Upper lobe of left lung (tissue), 6 donors: ENCODE results near the gene RAB40B. TPM values are rescaled to one million over a fixed set of nuclear protein-coding genes. Genes with fewer than 3 reads are reported as not detected.

Experiments used
- ATAC-seq, 2 donors: fragments of 200-7000 bp; cut with Tn5 transposase; one replicate each; pipeline ENCODE4 v1.9.1; 2022; ENCODE audit warnings: mild to moderate bottlenecking in 2 of 2, moderate library complexity in 2 of 2; ENCODE audit not compliant: low FRiP score in 2 of 2
- DNase-seq, 2 donors: peaks; one replicate each; pipeline ENCODE4 v3.0.0-alpha.2; 2019 to 2020
- H3K27ac ChIP-seq, 4 donors: fragments of 200-600 bp; sonication (generic); one replicate each; pipeline ENCODE4 v1.5.1; 2016 to 2019
- H3K27me3 ChIP-seq, 4 donors: fragments of 200-600 bp; sonication (generic); one replicate each; pipeline ENCODE4 v1.5.1; 2017 to 2019
- H3K36me3 ChIP-seq, 4 donors: fragments of 200-600 bp; sonication (generic); one replicate each; pipeline ENCODE4 v1.5.1; 2016 to 2019
- H3K4me1 ChIP-seq, 4 donors: fragments of 200-600 bp; sonication (generic); one replicate each; pipeline ENCODE4 v1.5.1; 2018 to 2019
- H3K4me3 ChIP-seq, 4 donors: fragments of 200-600 bp; sonication (generic); one replicate each; pipeline ENCODE4 v1.5.1; 2017 to 2019; ENCODE audit warnings: mild to moderate bottlenecking in 2 of 4, moderate library complexity in 1 of 4
- H3K9me3 ChIP-seq, 4 donors: fragments of 200-600 bp; sonication (generic); one replicate each; pipeline ENCODE4 v1.5.1; 2018 to 2019
- CTCF ChIP-seq, 6 experiments: fragments of 450-650 bp in 4 of 6; fragments of 200-600 bp in 2 of 6; sonication (generic) in 2 of 6; IDR thresholded peaks; one replicate each; pipeline ENCODE4 v1.5.1; 2016 to 2019; ENCODE audit warnings: antibody characterized with exemption in 6 of 6
- EP300 ChIP-seq, 4 donors: sonication (generic); formaldehyde crosslinking; IDR thresholded peaks; one replicate each; pipeline ENCODE4 v1.5.1; 2017; ENCODE audit warnings: antibody characterized with exemption in 4 of 4, control low read depth in 2 of 4
- POLR2A ChIP-seq, 4 donors: fragments of 450-650 bp; IDR thresholded peaks; one replicate each; pipeline ENCODE4 v1.5.1; 2016 to 2017; ENCODE audit warnings: antibody characterized with exemption in 4 of 4, mild to moderate bottlenecking in 2 of 4
- POLR2AphosphoS5 ChIP-seq, 2 donors: sonication (generic); formaldehyde crosslinking; IDR thresholded peaks; one replicate each; pipeline ENCODE4 v1.5.1; 2017; ENCODE audit warnings: antibody characterized with exemption in 2 of 2
- WGBS, 2 donors: methylation state at CpG; one replicate each; pipeline ENCODE4 v1.1.5; 2017 to 2018; 5-methylcytosine and 5-hydroxymethylcytosine counted together
- total RNA-seq, 6 donors: library from RNA; depleted of rRNA in 4 of 6; stranded (reverse); fragments of >200 nt in 4 of 6; gene quantifications; one replicate each; pipeline versions ENCODE4 v1.1.0 to v1.2.1, GENCODE V29; 2016 to 2021
- donor health status: DM: no; HTN: no; CAD: no; lungs with moderate emphysema.
- donor health status: DM: no; HTN: yes; CAD: no; lungs with severe emphysema.

The RAB40B gene
- total RNA-seq, 6 donors from 2014 or later, result 7.8 to 23.7 (median 11.4) TPM

- Histone ChIP-seq H3K4me3 (no peak overlapping the region), H3K36me3 (no peaks in the 10 kb centered on the region), H3K27ac (no peak overlapping the region), H3K4me1 (no peaks in the 10 kb centered on the region), H3K9me3 (peaks cover 0 to 5% (median 0%) of the 10 kb centered on the region in 4 donors), H3K27me3 (no peaks in the 10 kb centered on the region)
- TF ChIP-seq EP300 (IDR thresholded peaks at IDR 0.05) (no peak), POLR2A (IDR thresholded peaks at IDR 0.05) (no peak), POLR2AphosphoS5 (IDR thresholded peaks at IDR 0.05) (no peak), CTCF (IDR thresholded peaks at IDR 0.05) (no peak)
- DNase-seq (no peak), ATAC-seq (no peak)
- 86 to 92% methylated on average over 1 of the region's 1 CpG for WGBS, 2 donors
Measured at GRCh38 chr17:82683534-82683933, 15.0 kb downstream of the RAB40B start.

- no peak for ATAC-seq
- Histone ChIP-seq H3K27me3 (no peaks in the 10 kb centered on the region), H3K36me3 (no peaks in the 10 kb centered on the region), H3K27ac (no peak overlapping the region), H3K4me1 (no peaks in the 10 kb centered on the region), H3K4me3 (no peak overlapping the region), H3K9me3 (peaks cover 0 to 5% (median 0%) of the 10 kb centered on the region in 4 donors)
- DNase-seq, result no peak
- WGBS, 2 donors, result 98% methylated on average over 3 of the region's 3 CpGs
- no peak for TF ChIP-seq POLR2AphosphoS5 (IDR thresholded peaks at IDR 0.05)
- no peak for TF ChIP-seq POLR2A (IDR thresholded peaks at IDR 0.05)
- TF ChIP-seq CTCF (IDR thresholded peaks at IDR 0.05), result no peak
- no peak for TF ChIP-seq EP300 (IDR thresholded peaks at IDR 0.05)
Measured at GRCh38 chr17:82681547-82681946, 17.0 kb downstream of the RAB40B start.

- no peak overlapping the region for H3K4me3 ChIP-seq
- no peaks in the 10 kb centered on the region for H3K4me1 ChIP-seq
- TF ChIP-seq EP300 (IDR thresholded peaks at IDR 0.05) (no peak), POLR2A (IDR thresholded peaks at IDR 0.05) (no peak)
- H3K9me3 ChIP-seq, result peaks cover 0 to 5% (median 0%) of the 10 kb centered on the region in 4 donors
- no peaks in the 10 kb centered on the region for H3K36me3 ChIP-seq
- WGBS, 2 donors, result 90 to 95% methylated on average over 12 to 22 of the region's 28 CpGs
- no peaks in the 10 kb centered on the region for H3K27me3 ChIP-seq
- ATAC-seq, result peak in 1 of 2 donors; percentile 27
- peak in 1 of 2 donors; percentile 50 for DNase-seq
- no peak overlapping the region for H3K27ac ChIP-seq
Measured at GRCh38 chr17:82679586-82680465, 18.7 kb downstream of the RAB40B start.

GRCh38 chr17:82678265-82678891, 20.1 kb downstream of the RAB40B start:
- TF ChIP-seq POLR2A (IDR thresholded peaks at IDR 0.05), result no peak
- TF ChIP-seq POLR2AphosphoS5 (IDR thresholded peaks at IDR 0.05), result no peak
- TF ChIP-seq EP300 (IDR thresholded peaks at IDR 0.05), result no peak
- no peak for TF ChIP-seq CTCF (IDR thresholded peaks at IDR 0.05)
- no peak for DNase-seq
- Histone ChIP-seq H3K4me3 (peak overlapping the region in 3 of 4 donors; percentile 9 to 26 (median 12)), H3K4me1 (no peaks in the 10 kb centered on the region), H3K27ac (no peak overlapping the region), H3K36me3 (no peaks in the 10 kb centered on the region), H3K27me3 (no peaks in the 10 kb centered on the region), H3K9me3 (peaks cover 0 to 5% (median 0%) of the 10 kb centered on the region in 4 donors)
- WGBS, 2 donors, result 78 to 83% methylated on average over 14 of the region's 14 CpGs
- ATAC-seq, result no peak

GRCh38 chr17:82677353-82677925, 21.1 kb downstream of the RAB40B start:
- Histone ChIP-seq H3K9me3 (peaks cover 0 to 5% (median 0%) of the 10 kb centered on the region in 4 donors), H3K27ac (no peak overlapping the region), H3K27me3 (no peaks in the 10 kb centered on the region), H3K4me3 (no peak overlapping the region), H3K4me1 (no peaks in the 10 kb centered on the region), H3K36me3 (no peaks in the 10 kb centered on the region)
- no peak for TF ChIP-seq CTCF (IDR thresholded peaks at IDR 0.05)
- TF ChIP-seq EP300 (IDR thresholded peaks at IDR 0.05), result no peak
- TF ChIP-seq POLR2AphosphoS5 (IDR thresholded peaks at IDR 0.05), result no peak
- WGBS, 2 donors, result 87 to 89% methylated on average over 18 to 22 of the region's 23 CpGs
- no peak for DNase-seq
- peak in 1 of 2 donors; percentile 35 for ATAC-seq
